ENCODE data around the gene ACAA1. TPM values are rescaled to one million over a fixed set of nuclear protein-coding genes. Genes with fewer than 3 reads are reported as not detected.

Gene ACAA1
- total and polyA plus RNA-seq, 9 of the 15 experiments (the other 6 are each of a cell fraction or from before 2014, with no cell fraction given): 4.0 to 88.9 (median 57.2) TPM

DNA sequence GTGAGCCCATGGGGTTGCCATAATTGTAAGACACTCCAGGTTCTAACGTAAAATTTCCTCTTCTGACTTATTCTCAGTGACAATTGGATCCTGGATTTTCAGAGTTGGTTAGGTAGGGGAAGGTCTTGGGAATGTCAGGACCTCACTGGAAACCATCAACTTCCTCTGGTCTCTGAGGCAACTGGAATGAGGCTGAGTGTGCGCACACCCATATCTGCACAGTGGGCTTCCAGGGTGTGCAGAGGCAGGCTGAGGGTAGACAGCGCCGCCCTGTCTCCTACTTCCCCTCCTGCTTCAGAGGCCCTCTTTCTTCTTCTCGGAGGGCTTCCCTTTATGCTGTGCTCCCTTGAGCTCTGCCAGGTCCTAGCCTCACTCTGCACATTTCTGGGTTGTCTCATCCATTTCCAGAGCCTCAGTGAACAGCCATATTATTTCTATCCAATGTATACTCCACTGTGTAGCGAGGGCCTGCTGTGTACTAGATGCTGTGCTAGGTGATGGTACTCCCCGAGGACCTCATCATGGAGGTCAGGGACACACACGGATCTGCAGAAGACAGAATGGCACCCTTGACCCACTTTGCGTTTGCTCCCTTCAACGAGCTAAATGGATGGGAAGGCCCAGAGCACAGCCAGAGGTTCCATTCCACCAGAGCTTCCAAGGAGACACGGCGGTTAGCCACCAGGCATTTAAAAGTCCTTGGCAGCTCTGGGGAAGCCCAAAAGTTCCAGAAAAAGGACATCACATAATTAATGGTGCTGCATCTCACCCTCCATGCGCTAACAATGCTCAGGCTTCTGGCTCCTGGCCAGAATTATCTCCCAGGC lies 18.3 kb downstream of the ACAA1 start:
- TSS peak; percentile 31 for BruUV-seq (replicated peaks)
- no peaks in the 10 kb centered on the region for H3K9me3 ChIP-seq (replicated peaks; ENCODE audit: control insufficient read depth, insufficient read depth, low read depth, low read length)
- no peak overlapping the region for H3K27ac ChIP-seq (ENCODE audit: extremely low read depth, low read depth, low read length)
- peaks cover 0 to 30% of the 10 kb centered on the region in 2 experiments; a peak in 3 of 5 replicates for H3K4me1 ChIP-seq (replicated peaks in 1 of 2; ENCODE audit: control insufficient read depth in 2 of 2, insufficient read depth in 2 of 2, low read length in 2 of 2)
- no peaks in the 10 kb centered on the region for H3K79me2 ChIP-seq (ENCODE audit: control insufficient read depth, insufficient read depth, low read length)
- H3K4me3 ChIP-seq: no peak overlapping the region
- no peak overlapping the region for H3K9ac ChIP-seq (ENCODE audit: insufficient read depth in 1 of 2, low read depth in 2 of 2, low read length in 2 of 2)
- H3K27me3 ChIP-seq (ENCODE audit: control insufficient read depth in 2 of 2, insufficient read depth in 2 of 2, low read length in 2 of 2): peaks cover 6 to 26% of the 10 kb centered on the region in 2 experiments; a peak in 3 of 5 replicates
- peaks cover 29% of the 10 kb centered on the region; the same call in 2 of the 3 replicates for H3K36me3 ChIP-seq (ENCODE audit: control insufficient read depth, insufficient read depth, low read length)
- DNase-seq (ENCODE audit: extremely low read depth in 1 of 4, low spot score in 3 of 4): no peak
- no peak overlapping the region for H2AFZ ChIP-seq (ENCODE audit: low read depth, low read length)
- intact Hi-C loops (cut with micrococcal nuclease): loop anchor here (1.0 to 5.0 kb wide), 4 partner anchors 146 to 364 kb away; partner anchors contain the start of genes SLC22A14 and XYLB
- ChIA-PET POLR2A (interaction anchor here (0.5 to 2.0 kb wide), 9 partner anchors 12 to 544 kb away, joined by 3 to 5 read pairs (median 3); partner anchors contain the start of gene ACAA1), CTCF (ENCODE audit: low intra/inter-chr PET ratio) (interaction anchor here (0.8 to 1.2 kb wide), 2 partner anchors 115 to 361 kb away, joined by 3 to 5 read pairs; no protein-coding TSS in a partner anchor)
- in situ Hi-C loops (cut with MboI): loop anchor here (5.0 kb wide), 1 partner anchor 534 kb away; no protein-coding TSS in a partner anchor
- peaks cover 19% of the 10 kb centered on the region for H4K20me1 ChIP-seq (replicated peaks; ENCODE audit: control insufficient read depth, insufficient read depth, low read length)
- FAIRE-seq: no peak
- no peaks in the 10 kb centered on the region for H3K9me1 ChIP-seq (ENCODE audit: control insufficient read depth, insufficient read depth, low read length)
- ATAC-seq: no peak; the same call in 2 of the 3 replicates
- WGBS (ENCODE audit: insufficient coverage, low coverage, missing lambda C conversion rate): 73% methylated on average over 13 of the region's 13 CpGs
- H3K4me2 ChIP-seq (ENCODE audit: insufficient read depth, low read length): no peak overlapping the region
- TF ChIP-seq, protein P1, sequence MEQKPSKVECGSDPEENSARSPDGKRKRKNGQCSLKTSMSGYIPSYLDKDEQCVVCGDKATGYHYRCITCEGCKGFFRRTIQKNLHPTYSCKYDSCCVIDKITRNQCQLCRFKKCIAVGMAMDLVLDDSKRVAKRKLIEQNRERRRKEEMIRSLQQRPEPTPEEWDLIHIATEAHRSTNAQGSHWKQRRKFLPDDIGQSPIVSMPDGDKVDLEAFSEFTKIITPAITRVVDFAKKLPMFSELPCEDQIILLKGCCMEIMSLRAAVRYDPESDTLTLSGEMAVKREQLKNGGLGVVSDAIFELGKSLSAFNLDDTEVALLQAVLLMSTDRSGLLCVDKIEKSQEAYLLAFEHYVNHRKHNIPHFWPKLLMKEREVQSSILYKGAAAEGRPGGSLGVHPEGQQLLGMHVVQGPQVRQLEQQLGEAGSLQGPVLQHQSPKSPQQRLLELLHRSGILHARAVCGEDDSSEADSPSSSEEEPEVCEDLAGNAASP (IDR thresholded peaks at IDR 0.05): no peak
- TF ChIP-seq TBP (optimal IDR thresholded peaks at IDR 0.05; ENCODE audit: low read depth, low read length) (no peak), GABPB1 (CRISPR knock-in tag; IDR thresholded peaks at IDR 0.05) (0 out of 2 replicates have a peak, but pooled peaks have one; percentile 1), NR2F6 (CRISPR knock-in tag; IDR thresholded peaks at IDR 0.05) (no peak), YY1 (IDR thresholded peaks at IDR 0.05; ENCODE audit: borderline replicate concordance in 1 of 3, control insufficient read depth in 1 of 3, extremely low read depth in 1 of 3, insufficient read depth in 3 of 3, insufficient read length in 1 of 3, insufficient replicate concordance in 2 of 3, low read depth in 1 of 3, low read length in 2 of 3) (no peak), ZNF274 (IDR thresholded peaks at IDR 0.05; ENCODE audit: borderline replicate concordance, low read depth, low read length) (no peak), ARNT (IDR thresholded peaks at IDR 0.05) (no peak), NFIC (IDR thresholded peaks at IDR 0.05) (peak; percentile 88), MECOM (CRISPR knock-in tag; IDR thresholded peaks at IDR 0.05) (no peak), ZNF780A (CRISPR knock-in tag; IDR thresholded peaks at IDR 0.05) (no peak)
- TF ChIP-seq, protein P2, sequence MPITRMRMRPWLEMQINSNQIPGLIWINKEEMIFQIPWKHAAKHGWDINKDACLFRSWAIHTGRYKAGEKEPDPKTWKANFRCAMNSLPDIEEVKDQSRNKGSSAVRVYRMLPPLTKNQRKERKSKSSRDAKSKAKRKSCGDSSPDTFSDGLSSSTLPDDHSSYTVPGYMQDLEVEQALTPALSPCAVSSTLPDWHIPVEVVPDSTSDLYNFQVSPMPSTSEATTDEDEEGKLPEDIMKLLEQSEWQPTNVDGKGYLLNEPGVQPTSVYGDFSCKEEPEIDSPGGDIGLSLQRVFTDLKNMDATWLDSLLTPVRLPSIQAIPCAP (CRISPR knock-in tag; IDR thresholded peaks at IDR 0.05; ENCODE audit: borderline replicate concordance): no peak
- TF ChIP-seq, protein P3, sequence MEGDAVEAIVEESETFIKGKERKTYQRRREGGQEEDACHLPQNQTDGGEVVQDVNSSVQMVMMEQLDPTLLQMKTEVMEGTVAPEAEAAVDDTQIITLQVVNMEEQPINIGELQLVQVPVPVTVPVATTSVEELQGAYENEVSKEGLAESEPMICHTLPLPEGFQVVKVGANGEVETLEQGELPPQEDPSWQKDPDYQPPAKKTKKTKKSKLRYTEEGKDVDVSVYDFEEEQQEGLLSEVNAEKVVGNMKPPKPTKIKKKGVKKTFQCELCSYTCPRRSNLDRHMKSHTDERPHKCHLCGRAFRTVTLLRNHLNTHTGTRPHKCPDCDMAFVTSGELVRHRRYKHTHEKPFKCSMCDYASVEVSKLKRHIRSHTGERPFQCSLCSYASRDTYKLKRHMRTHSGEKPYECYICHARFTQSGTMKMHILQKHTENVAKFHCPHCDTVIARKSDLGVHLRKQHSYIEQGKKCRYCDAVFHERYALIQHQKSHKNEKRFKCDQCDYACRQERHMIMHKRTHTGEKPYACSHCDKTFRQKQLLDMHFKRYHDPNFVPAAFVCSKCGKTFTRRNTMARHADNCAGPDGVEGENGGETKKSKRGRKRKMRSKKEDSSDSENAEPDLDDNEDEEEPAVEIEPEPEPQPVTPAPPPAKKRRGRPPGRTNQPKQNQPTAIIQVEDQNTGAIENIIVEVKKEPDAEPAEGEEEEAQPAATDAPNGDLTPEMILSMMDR (IDR thresholded peaks at IDR 0.05 in 2 of 3, conservative IDR thresholded peaks at IDR 0.05 in 1 of 3; ENCODE audit: insufficient read depth in 2 of 3, low read depth in 1 of 3, low read length in 3 of 3): no peak
- TF ChIP-seq, protein P4, sequence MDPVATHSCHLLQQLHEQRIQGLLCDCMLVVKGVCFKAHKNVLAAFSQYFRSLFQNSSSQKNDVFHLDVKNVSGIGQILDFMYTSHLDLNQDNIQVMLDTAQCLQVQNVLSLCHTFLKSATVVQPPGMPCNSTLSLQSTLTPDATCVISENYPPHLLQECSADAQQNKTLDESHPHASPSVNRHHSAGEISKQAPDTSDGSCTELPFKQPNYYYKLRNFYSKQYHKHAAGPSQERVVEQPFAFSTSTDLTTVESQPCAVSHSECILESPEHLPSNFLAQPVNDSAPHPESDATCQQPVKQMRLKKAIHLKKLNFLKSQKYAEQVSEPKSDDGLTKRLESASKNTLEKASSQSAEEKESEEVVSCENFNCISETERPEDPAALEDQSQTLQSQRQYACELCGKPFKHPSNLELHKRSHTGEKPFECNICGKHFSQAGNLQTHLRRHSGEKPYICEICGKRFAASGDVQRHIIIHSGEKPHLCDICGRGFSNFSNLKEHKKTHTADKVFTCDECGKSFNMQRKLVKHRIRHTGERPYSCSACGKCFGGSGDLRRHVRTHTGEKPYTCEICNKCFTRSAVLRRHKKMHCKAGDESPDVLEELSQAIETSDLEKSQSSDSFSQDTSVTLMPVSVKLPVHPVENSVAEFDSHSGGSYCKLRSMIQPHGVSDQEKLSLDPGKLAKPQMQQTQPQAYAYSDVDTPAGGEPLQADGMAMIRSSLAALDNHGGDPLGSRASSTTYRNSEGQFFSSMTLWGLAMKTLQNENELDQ (CRISPR knock-in tag; IDR thresholded peaks at IDR 0.05; ENCODE audit: borderline replicate concordance): no peak

Measured in K562 (cell line).